SK-N-SH (cell line): ENCODE data around the gene ANKFN1.

ENCODE experiments used
- CHD2 ChIP-seq: fragments of 150-350 bp; IDR thresholded peaks from 2 replicates; pipeline ENCODE4 v1.6.1; 2018; ENCODE audit warnings: low read length; ENCODE audit not compliant: partially characterized antibody
- CTCF ChIP-seq: fragments of 200-600 bp; sonication (generic); IDR thresholded peaks from 2 replicates; pipeline ENCODE4 v1.6.1; 2017; ENCODE audit warnings: antibody characterized with exemption, mild to moderate bottlenecking, moderate library complexity
- EZH2phosphoT487 ChIP-seq: fragments of 200-600 bp; sonication (generic); IDR thresholded peaks from 2 replicates; pipeline ENCODE4 v1.6.1; 2017; ENCODE audit warnings: low read depth, mixed run types, mild to moderate bottlenecking, antibody characterized with exemption, moderate library complexity, borderline replicate concordance
- IRF3 ChIP-seq: fragments of 150-350 bp; IDR thresholded peaks from 2 replicates; pipeline ENCODE4 v1.6.1; 2016; ENCODE audit warnings: mild to moderate bottlenecking, low read depth, low read length
- NFIC ChIP-seq: IDR thresholded peaks from 2 replicates; pipeline ENCODE4 v1.4.0; 2012; ENCODE audit warnings: borderline replicate concordance
- PBX3 ChIP-seq: IDR thresholded peaks from 2 replicates; pipeline ENCODE4; 2012
- SIN3A ChIP-seq: IDR thresholded peaks from 2 replicates; pipeline ENCODE4 v1.6.1; 2012; ENCODE audit warnings: low read depth, mild to moderate bottlenecking, low read length, moderate library complexity, borderline replicate concordance
- TAF1 ChIP-seq: IDR thresholded peaks from 2 replicates; pipeline ENCODE4 v1.6.1; 2012; ENCODE audit warnings: low read depth, mild to moderate bottlenecking, low read length, moderate library complexity, borderline replicate concordance

GRCh38 chr17:56432443-56432842 lies 279.2 kb downstream of the ANKFN1 start:
- TF ChIP-seq EZH2phosphoT487, result no peak
- TF ChIP-seq CTCF, result no peak
- TF ChIP-seq IRF3, result no peak
- TF ChIP-seq SIN3A, result no peak
- no peak for TF ChIP-seq NFIC
- no peak for TF ChIP-seq TAF1
- no peak for TF ChIP-seq PBX3
- no peak for TF ChIP-seq CHD2
